ENCODE results near the gene PDCD5.

GRCh38 chr19:32576790-32577189 lies 4.2 kb upstream of the PDCD5 start:
- TF ChIP-seq POLR2A (IDR thresholded peaks at IDR 0.05), result no peak
- no peak for TF ChIP-seq CTCF (IDR thresholded peaks at IDR 0.05)
